GM12878 (cell line): ENCODE data around the gene PRR29.

Experiments
- CREM ChIP-seq: IDR thresholded peaks from 2 replicates; pipeline ENCODE4 v1.6.1; 2014; ENCODE audit warnings: antibody characterized with exemption, low read depth
- CTCF ChIP-seq, 3 experiments: IDR thresholded peaks in 2 of 3; conservative IDR thresholded peaks in 1 of 3; 2 replicates each; pipeline ENCODE4 v1.5.1; 2011; ENCODE audit warnings: low read depth in 3 of 3, low read length in 3 of 3, mild to moderate bottlenecking in 3 of 3, control low read depth in 2 of 3, moderate library complexity in 2 of 3, inconsistent platforms in 1 of 3, mixed read lengths in 1 of 3; ENCODE audit not compliant: control insufficient read depth in 2 of 3, insufficient read depth in 1 of 3; ENCODE audit errors: extremely low read depth in 1 of 3
- EP300 ChIP-seq, 2 experiments: fragments of 150-350 bp in 1 of 2; IDR thresholded peaks; 2 replicates each; pipeline ENCODE4 v1.6.1; 2011 to 2012; ENCODE audit warnings: low read depth in 2 of 2, low read length in 2 of 2, borderline replicate concordance in 1 of 2, improper control_type of control experiment in 1 of 2, inconsistent platforms in 1 of 2; ENCODE audit not compliant: control insufficient read depth in 1 of 2
- EZH2 ChIP-seq: IDR thresholded peaks from 2 replicates; pipeline ENCODE4 v1.6.1; 2012; ENCODE audit warnings: low read depth, mild to moderate bottlenecking, control low read depth, inconsistent platforms, low read length, borderline replicate concordance; ENCODE audit not compliant: control insufficient read depth
- KAT2A ChIP-seq: conservative IDR thresholded peaks from 2 replicates; pipeline ENCODE4 v1.6.1; 2011; ENCODE audit warnings: low read depth, low read length; ENCODE audit not compliant: control insufficient read depth
- ZNF274 ChIP-seq: IDR thresholded peaks from one replicate; pipeline ENCODE4 v1.8.0; 2011; ENCODE audit not compliant: insufficient read length, insufficient read depth

DNA sequence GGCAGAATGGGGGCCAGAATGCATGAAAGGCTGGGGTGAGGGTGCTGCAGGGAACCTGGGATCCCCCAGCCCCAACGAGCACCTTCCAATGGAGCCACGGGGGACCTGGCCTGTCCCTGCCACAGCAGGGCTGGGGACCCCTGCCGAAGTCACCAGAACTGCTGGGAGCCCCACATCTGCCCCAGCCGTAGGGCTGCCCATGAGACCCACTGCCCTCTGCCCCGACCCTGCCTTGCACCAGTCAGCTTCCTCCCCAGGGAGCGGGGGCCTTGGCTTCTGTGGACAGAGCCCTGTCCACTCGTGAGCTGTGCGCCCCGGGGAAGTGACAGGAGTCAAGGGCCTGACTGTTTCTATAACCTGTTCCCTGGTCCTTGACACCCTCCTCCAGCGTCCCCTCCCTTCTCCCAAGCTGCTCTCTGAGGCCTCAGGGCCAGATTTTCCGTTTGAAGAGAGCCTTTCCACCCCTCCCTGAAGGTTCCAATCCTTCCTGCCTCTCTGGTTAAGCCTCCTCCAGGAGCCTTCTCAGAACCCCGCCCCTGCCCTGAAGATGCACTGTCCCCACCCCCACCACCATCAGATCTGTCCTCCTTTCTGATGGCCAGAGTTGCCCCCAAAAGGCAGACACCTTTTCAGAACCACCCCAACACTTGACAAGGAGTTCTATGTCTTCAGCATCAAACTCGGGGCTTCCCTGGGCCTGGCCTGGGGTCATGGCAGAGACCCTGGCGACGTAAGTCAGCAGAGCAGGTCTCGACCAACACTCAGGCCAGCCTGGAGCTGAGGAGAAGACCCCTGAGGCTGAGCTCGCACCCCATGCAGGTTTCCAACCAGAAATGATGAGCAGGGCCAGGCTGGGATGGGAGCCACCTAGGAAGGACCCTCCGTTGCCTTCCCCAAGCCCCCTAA lies 10.7 kb upstream of the PRR29 start:
- TF ChIP-seq EP300 (IDR thresholded peaks at IDR 0.05; ENCODE audit: borderline replicate concordance in 1 of 2, control insufficient read depth in 1 of 2, low read depth in 2 of 2, low read length in 2 of 2) (no peak), CTCF (IDR thresholded peaks at IDR 0.05 in 2 of 3, conservative IDR thresholded peaks at IDR 0.05 in 1 of 3; ENCODE audit: control insufficient read depth in 2 of 3, extremely low read depth in 1 of 3, insufficient read depth in 1 of 3, low read depth in 3 of 3, low read length in 3 of 3) (no peak), KAT2A (no peak), CREM (no peak), ZNF274 (no peak), EZH2 (no peak)
